ENCODE data around the gene SOD2. TPM values are rescaled to one million over a fixed set of nuclear protein-coding genes. Genes with fewer than 3 reads are reported as not detected.
"Not testable (repeated sequence)": the region's sequence is repeated elsewhere in the genome, so short reads cannot be mapped to it uniquely, and the experiment has no call there.

The SOD2 gene
- total RNA-seq, 1 experiment from 2014 or later: 80.5 TPM

GRCh38 chr6:159661977-159662376, 31.1 kb downstream of the SOD2 start:
- not testable (repeated sequence) for H3K4me1 Mint-ChIP-seq; H2BK15ac ChIP-seq (ENCODE audit: low read depth, low read length); H3K27me3 Mint-ChIP-seq (ENCODE audit: low read depth); H3K4me3 Mint-ChIP-seq; H2BK120ac ChIP-seq (ENCODE audit: low read depth, low read length, poor library complexity, severe bottlenecking); H3K27ac ChIP-seq (ENCODE audit: insufficient read length, low read depth, low read length); H3K27me3 ChIP-seq (ENCODE audit: insufficient read depth, low read length); H3K27ac Mint-ChIP-seq; H3K79me2 ChIP-seq (ENCODE audit: insufficient read depth, low read length); H3K79me1 ChIP-seq (ENCODE audit: insufficient read depth, low read depth, low read length, poor library complexity, severe bottlenecking); H3K23ac ChIP-seq (ENCODE audit: insufficient read length, low read depth, low read length); H3K14ac ChIP-seq (ENCODE audit: insufficient read depth, low read length); DNase-seq; H3K23me2 ChIP-seq (ENCODE audit: insufficient read length, low read depth, low read length, poor library complexity, severe bottlenecking); H3K18ac ChIP-seq (ENCODE audit: insufficient read length, low read depth, low read length); H3T11ph ChIP-seq (ENCODE audit: low read length); H3K4me1 ChIP-seq (ENCODE audit: insufficient read depth, low read length); H2BK5ac ChIP-seq (ENCODE audit: insufficient read length, low read length); H3K9ac ChIP-seq (ENCODE audit: extremely low read depth, insufficient read length, low read length); H2BK12ac ChIP-seq (ENCODE audit: insufficient read length, low read depth, low read length); H2AFZ ChIP-seq (ENCODE audit: low read length); H3K4me2 ChIP-seq (ENCODE audit: insufficient read depth, insufficient read length, low read length); H4K8ac ChIP-seq (replicated peaks; ENCODE audit: insufficient read length, low read depth, low read length); H4K91ac ChIP-seq (ENCODE audit: insufficient read length, low read depth, low read length); H2AK5ac ChIP-seq (ENCODE audit: insufficient read length, low read length); H2BK20ac ChIP-seq (ENCODE audit: low read depth, low read length, poor library complexity, severe bottlenecking); H4K5ac ChIP-seq (ENCODE audit: insufficient read length, low read depth, low read length); H3K4ac ChIP-seq (ENCODE audit: low read depth, low read length); H3K9me3 ChIP-seq (ENCODE audit: control insufficient read depth, low read depth, low read length); H3K56ac ChIP-seq (ENCODE audit: insufficient read length, low read depth, low read length); H4K20me1 ChIP-seq (ENCODE audit: control insufficient read depth, insufficient read depth, insufficient read length)
- Mint-ChIP-seq H3K9me3 (peaks cover 32 to 40% of the 10 kb centered on the region in 2 experiments), H3K36me3 (ENCODE audit: insufficient read depth in 1 of 3, low read depth in 3 of 3) (peaks cover 24 to 28% (median 25%) of the 10 kb centered on the region in 3 experiments)
- no CpG with 5 or more reads among the region's 1 CpG for WGBS (ENCODE audit: extremely low coverage, insufficient read length, low lambda C conversion rate)

All from H9 (cell line).